ENCODE results near the gene P2RX7. TPM values are rescaled to one million over a fixed set of nuclear protein-coding genes. Genes with fewer than 3 reads are reported as not detected.
"Not testable (repeated sequence)": the region's sequence is repeated elsewhere in the genome, so short reads cannot be mapped to it uniquely, and the experiment has no call there.

P2RX7 gene
- total RNA-seq, 1 experiment from 2014 or later, result 1.6 TPM

DNA sequence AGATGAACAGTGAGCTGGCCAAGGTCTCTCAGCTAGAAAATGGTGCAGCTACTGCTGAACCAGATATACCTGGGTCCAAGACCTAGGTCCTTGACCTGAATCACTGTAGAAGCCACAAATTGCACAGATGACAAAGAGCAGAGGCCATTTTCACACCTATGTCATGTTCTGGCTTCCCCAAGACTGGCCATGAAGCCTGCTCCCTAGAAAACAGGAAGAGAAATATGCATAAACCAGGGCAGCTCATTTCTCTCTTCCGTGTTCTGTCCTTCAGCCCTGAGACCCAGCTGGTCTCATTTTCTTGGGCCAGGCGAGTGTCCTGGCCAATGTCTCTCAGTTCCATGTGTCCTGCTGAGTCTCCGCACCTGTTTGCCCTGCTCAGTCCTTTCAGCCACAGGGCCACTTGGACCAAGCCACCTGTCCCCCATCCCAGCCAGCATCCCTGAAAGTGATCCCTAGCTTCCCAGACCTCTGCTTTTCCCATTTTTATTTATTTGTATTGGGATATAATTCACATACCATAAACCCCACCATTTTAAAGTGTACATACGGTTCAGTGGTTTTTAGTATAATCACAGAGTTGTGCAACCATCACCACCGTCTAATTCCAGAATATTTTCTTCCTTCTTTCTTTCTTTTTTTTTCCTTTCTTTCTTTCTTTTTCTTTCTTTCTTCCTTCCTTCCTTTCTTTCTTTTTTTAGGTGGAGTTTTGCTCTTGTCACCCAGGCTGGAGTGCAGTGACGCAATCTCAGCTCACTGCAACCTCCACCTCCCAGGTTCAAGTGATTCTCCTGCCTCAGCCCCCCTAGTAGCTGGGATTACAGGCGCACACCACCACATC is 27.0 kb downstream of the P2RX7 start:
- Histone ChIP-seq H3K79me2 (ENCODE audit: low read length) (no peaks in the 10 kb centered on the region), H3K27ac (ENCODE audit: low read length) (no peak overlapping the region), H3K9me3 (ENCODE audit: low read length) (no peaks in the 10 kb centered on the region), H3K36me3 (ENCODE audit: low read depth, low read length) (no peaks in the 10 kb centered on the region), H3K9ac (ENCODE audit: low read length) (no peak overlapping the region), H4K20me1 (ENCODE audit: low read length) (no peaks in the 10 kb centered on the region), H2AFZ (ENCODE audit: low read length) (no peak overlapping the region), H3K4me3 (ENCODE audit: low read length) (no peak overlapping the region), H3K27me3 (ENCODE audit: low read length) (no peaks in the 10 kb centered on the region), H3K9me2 (replicated peaks; ENCODE audit: low read length) (no peaks in the 10 kb centered on the region), H3K4me2 (ENCODE audit: low read length) (no peak overlapping the region), H3K4me1 (ENCODE audit: insufficient read depth, low read length) (no peaks in the 10 kb centered on the region), H3F3A (ENCODE audit: low read length, unreplicated experiment) (no peaks in the 10 kb centered on the region)
- ATAC-seq (no peak), DNase-seq (no peak)
- no TSS peak for BruUV-seq (replicated peaks)
- TF ChIP-seq EZH2phosphoT487 (IDR thresholded peaks at IDR 0.05; ENCODE audit: borderline replicate concordance, low read length) (no peak), EZH2 (IDR thresholded peaks at IDR 0.05; ENCODE audit: low read length, unreplicated experiment) (no peak)
- TF ChIP-seq, protein P1, sequence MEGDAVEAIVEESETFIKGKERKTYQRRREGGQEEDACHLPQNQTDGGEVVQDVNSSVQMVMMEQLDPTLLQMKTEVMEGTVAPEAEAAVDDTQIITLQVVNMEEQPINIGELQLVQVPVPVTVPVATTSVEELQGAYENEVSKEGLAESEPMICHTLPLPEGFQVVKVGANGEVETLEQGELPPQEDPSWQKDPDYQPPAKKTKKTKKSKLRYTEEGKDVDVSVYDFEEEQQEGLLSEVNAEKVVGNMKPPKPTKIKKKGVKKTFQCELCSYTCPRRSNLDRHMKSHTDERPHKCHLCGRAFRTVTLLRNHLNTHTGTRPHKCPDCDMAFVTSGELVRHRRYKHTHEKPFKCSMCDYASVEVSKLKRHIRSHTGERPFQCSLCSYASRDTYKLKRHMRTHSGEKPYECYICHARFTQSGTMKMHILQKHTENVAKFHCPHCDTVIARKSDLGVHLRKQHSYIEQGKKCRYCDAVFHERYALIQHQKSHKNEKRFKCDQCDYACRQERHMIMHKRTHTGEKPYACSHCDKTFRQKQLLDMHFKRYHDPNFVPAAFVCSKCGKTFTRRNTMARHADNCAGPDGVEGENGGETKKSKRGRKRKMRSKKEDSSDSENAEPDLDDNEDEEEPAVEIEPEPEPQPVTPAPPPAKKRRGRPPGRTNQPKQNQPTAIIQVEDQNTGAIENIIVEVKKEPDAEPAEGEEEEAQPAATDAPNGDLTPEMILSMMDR (conservative IDR thresholded peaks at IDR 0.05; ENCODE audit: low read depth, low read length), result no peak
- POLR2A ChIA-PET (ENCODE audit: unreplicated experiment), result no interaction called here
- intact Hi-C loops (cut with micrococcal nuclease), result no loop called here
- CTCF ChIA-PET, result no interaction called here

DNA sequence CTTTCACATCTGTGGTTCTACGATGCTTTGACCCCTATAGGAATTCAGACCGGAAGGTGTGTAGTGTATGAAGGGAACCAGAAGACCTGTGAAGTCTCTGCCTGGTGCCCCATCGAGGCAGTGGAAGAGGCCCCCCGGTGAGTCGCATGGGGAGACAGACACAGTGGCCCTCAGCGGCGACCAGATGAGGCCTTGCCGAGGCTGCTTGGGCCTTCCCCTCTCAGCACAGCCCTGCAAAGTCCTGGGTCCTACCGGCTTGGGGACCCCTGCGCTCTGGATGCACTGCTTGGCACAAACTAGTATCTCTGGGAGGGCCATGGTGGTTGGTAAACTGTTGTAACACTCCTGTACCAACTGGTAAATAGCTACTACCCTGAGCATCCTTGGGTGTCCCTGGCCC is 29.7 kb downstream of the P2RX7 start:
- TF ChIP-seq EZH2 (IDR thresholded peaks at IDR 0.05; ENCODE audit: low read length, unreplicated experiment) (no peak), EZH2phosphoT487 (IDR thresholded peaks at IDR 0.05; ENCODE audit: borderline replicate concordance, low read length) (no peak)
- TF ChIP-seq, protein P1 (conservative IDR thresholded peaks at IDR 0.05; ENCODE audit: low read depth, low read length), result no peak
- Histone ChIP-seq H3K4me3 (ENCODE audit: low read length) (no peak overlapping the region), H3K9me3 (ENCODE audit: low read length) (no peaks in the 10 kb centered on the region), H3K9me2 (replicated peaks; ENCODE audit: low read length) (no peaks in the 10 kb centered on the region), H3K4me2 (ENCODE audit: low read length) (no peak overlapping the region), H3K9ac (ENCODE audit: low read length) (no peak overlapping the region), H3K4me1 (ENCODE audit: insufficient read depth, low read length) (no peaks in the 10 kb centered on the region), H2AFZ (ENCODE audit: low read length) (no peak overlapping the region), H3K27ac (ENCODE audit: low read length) (no peak overlapping the region), H4K20me1 (ENCODE audit: low read length) (no peaks in the 10 kb centered on the region), H3K79me2 (ENCODE audit: low read length) (no peaks in the 10 kb centered on the region), H3K36me3 (ENCODE audit: low read depth, low read length) (no peaks in the 10 kb centered on the region), H3F3A (ENCODE audit: low read length, unreplicated experiment) (no peaks in the 10 kb centered on the region), H3K27me3 (ENCODE audit: low read length) (no peaks in the 10 kb centered on the region)
- DNase-seq, result no peak
- intact Hi-C loops (cut with micrococcal nuclease), result no loop called here
- CTCF ChIA-PET, result no interaction called here
- BruUV-seq (replicated peaks), result no TSS peak
- POLR2A ChIA-PET (ENCODE audit: unreplicated experiment), result no interaction called here
- ATAC-seq, result no peak

DNA sequence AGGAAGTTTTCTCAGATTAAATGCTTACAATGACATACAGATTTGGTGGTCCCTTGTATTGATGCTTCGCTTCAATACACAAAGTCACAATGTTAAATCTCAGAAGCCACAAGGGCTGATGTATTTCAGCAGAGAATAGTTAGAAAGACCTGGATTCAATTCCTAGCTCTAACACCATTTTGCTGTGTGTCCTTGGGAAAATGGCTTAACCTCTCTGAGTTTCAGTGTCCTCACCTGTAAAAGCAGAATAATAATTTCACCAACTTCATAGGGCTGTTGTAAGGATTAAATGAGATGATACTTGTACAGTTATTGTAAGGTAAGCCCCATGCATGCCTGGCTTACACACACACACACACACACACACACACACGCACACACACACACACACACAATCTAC is 30.3 kb downstream of the P2RX7 start:
- no peaks in the 10 kb centered on the region for H3F3A ChIP-seq (ENCODE audit: low read length, unreplicated experiment)
- H3K9me3 ChIP-seq (ENCODE audit: low read length), result no peaks in the 10 kb centered on the region
- no TSS peak for BruUV-seq (replicated peaks)
- H3K27ac ChIP-seq (ENCODE audit: low read length), result no peak overlapping the region
- ATAC-seq (no peak), DNase-seq (no peak)
- H3K4me3 ChIP-seq (ENCODE audit: low read length), result no peak overlapping the region
- TF ChIP-seq, protein P1 (conservative IDR thresholded peaks at IDR 0.05; ENCODE audit: low read depth, low read length), result no peak
- no peak for TF ChIP-seq EZH2 (IDR thresholded peaks at IDR 0.05; ENCODE audit: low read length, unreplicated experiment)
- no peak for TF ChIP-seq EZH2phosphoT487 (IDR thresholded peaks at IDR 0.05; ENCODE audit: borderline replicate concordance, low read length)
- no peaks in the 10 kb centered on the region for H3K9me2 ChIP-seq (replicated peaks; ENCODE audit: low read length)
- H3K4me2 ChIP-seq (ENCODE audit: low read length), result no peak overlapping the region
- CTCF ChIA-PET, result no interaction called here
- H3K79me2 ChIP-seq (ENCODE audit: low read length), result no peaks in the 10 kb centered on the region
- intact Hi-C loops (cut with micrococcal nuclease), result no loop called here
- no peaks in the 10 kb centered on the region for H4K20me1 ChIP-seq (ENCODE audit: low read length)
- no peaks in the 10 kb centered on the region for H3K4me1 ChIP-seq (ENCODE audit: insufficient read depth, low read length)
- no peaks in the 10 kb centered on the region for H3K27me3 ChIP-seq (ENCODE audit: low read length)
- no peak overlapping the region for H3K9ac ChIP-seq (ENCODE audit: low read length)
- no peaks in the 10 kb centered on the region for H3K36me3 ChIP-seq (ENCODE audit: low read depth, low read length)
- H2AFZ ChIP-seq (ENCODE audit: low read length), result no peak overlapping the region
- POLR2A ChIA-PET (ENCODE audit: unreplicated experiment), result no interaction called here

DNA sequence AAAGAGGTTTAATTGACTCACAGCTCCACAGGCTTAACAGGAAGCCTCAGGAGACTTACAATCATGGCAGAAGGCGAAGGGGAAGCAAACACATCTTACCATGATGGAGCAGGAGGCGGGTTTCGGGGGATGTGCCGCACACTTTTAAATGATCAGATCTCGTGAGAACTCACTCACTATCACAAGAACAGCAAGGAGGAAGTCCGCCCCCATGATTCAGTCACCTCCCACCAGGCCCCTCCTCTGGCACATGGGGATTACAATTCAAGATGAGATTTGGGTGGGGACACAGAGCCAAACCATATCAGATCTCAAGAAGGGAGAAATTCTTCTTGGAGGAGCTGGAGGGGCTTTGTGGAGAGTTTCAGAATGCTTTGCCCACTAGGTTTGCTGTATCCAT is 32.2 kb downstream of the P2RX7 start:
- H3K9ac ChIP-seq (ENCODE audit: low read length); ATAC-seq; H3K27me3 ChIP-seq (ENCODE audit: low read length); H3K4me2 ChIP-seq (ENCODE audit: low read length); H3K27ac ChIP-seq (ENCODE audit: low read length); DNase-seq; H3K9me2 ChIP-seq (replicated peaks; ENCODE audit: low read length); H3K36me3 ChIP-seq (ENCODE audit: low read depth, low read length); CTCF ChIA-PET; H3K4me3 ChIP-seq (ENCODE audit: low read length); H3K4me1 ChIP-seq (ENCODE audit: insufficient read depth, low read length); POLR2A ChIA-PET (ENCODE audit: unreplicated experiment); H3F3A ChIP-seq (ENCODE audit: low read length, unreplicated experiment); H3K79me2 ChIP-seq (ENCODE audit: low read length); H2AFZ ChIP-seq (ENCODE audit: low read length); BruUV-seq (replicated peaks); H4K20me1 ChIP-seq (ENCODE audit: low read length); H3K9me3 ChIP-seq (ENCODE audit: low read length); intact Hi-C loops (cut with micrococcal nuclease): not testable (repeated sequence)

All from PC-3 (cell line).